Measurements from ENCODE around the gene ZFHX2. TPM values are rescaled to one million over a fixed set of nuclear protein-coding genes. Genes with fewer than 3 reads are reported as not detected.

Gene ZFHX2
- total RNA-seq, 2 donors from 2014 or later = 0.59 to 0.85 TPM

- no peaks in the 10 kb centered on the region for H3K27me3 ChIP-seq
- H3K36me3 ChIP-seq = no peaks in the 10 kb centered on the region
- no peak overlapping the region for H3K27ac ChIP-seq
- no peak for TF ChIP-seq CTCF (IDR thresholded peaks at IDR 0.05)
- H3K4me3 ChIP-seq = no peak overlapping the region
- H3K9me3 ChIP-seq = no peaks in the 10 kb centered on the region
- DNase-seq (ENCODE audit: low spot score) = no peak
- H3K4me1 ChIP-seq = peaks cover 0 to 14% of the 10 kb centered on the region in 2 donors
Measured at GRCh38 chr14:23566112-23566777, 14.7 kb upstream of the ZFHX2 start.

GRCh38 chr14:23565626-23566025 lies 14.1 kb upstream of the ZFHX2 start:
- H3K9me3 ChIP-seq = no peaks in the 10 kb centered on the region
- no peaks in the 10 kb centered on the region for H3K27me3 ChIP-seq
- no peak for DNase-seq (ENCODE audit: low spot score)
- H3K4me3 ChIP-seq = no peak overlapping the region
- no peak for TF ChIP-seq CTCF (IDR thresholded peaks at IDR 0.05)
- H3K4me1 ChIP-seq = peaks cover 0 to 14% of the 10 kb centered on the region in 2 donors
- no peaks in the 10 kb centered on the region for H3K36me3 ChIP-seq
- no peak overlapping the region for H3K27ac ChIP-seq

GRCh38 chr14:23564876-23565275 lies 13.3 kb upstream of the ZFHX2 start:
- TF ChIP-seq CTCF (IDR thresholded peaks at IDR 0.05) = no peak
- H3K9me3 ChIP-seq = no peaks in the 10 kb centered on the region
- no peaks in the 10 kb centered on the region for H3K27me3 ChIP-seq
- no peak overlapping the region for H3K27ac ChIP-seq
- H3K4me3 ChIP-seq = no peak overlapping the region
- no peaks in the 10 kb centered on the region for H3K36me3 ChIP-seq
- DNase-seq (ENCODE audit: low spot score) = no peak
- peaks cover 0 to 14% of the 10 kb centered on the region in 2 donors for H3K4me1 ChIP-seq

- TF ChIP-seq CTCF (IDR thresholded peaks at IDR 0.05) = no peak
- H3K27ac ChIP-seq = no peak overlapping the region
- peaks cover 3% of the 10 kb centered on the region for H3K36me3 ChIP-seq
- H3K4me1 ChIP-seq = peaks cover 0 to 14% of the 10 kb centered on the region in 2 donors
- DNase-seq (ENCODE audit: low spot score) = no peak
- H3K4me3 ChIP-seq = no peak overlapping the region
- H3K9me3 ChIP-seq = no peaks in the 10 kb centered on the region
- H3K27me3 ChIP-seq = no peaks in the 10 kb centered on the region
Measured at GRCh38 chr14:23564181-23564812, 12.7 kb upstream of the ZFHX2 start.

- Histone ChIP-seq H3K36me3 (peaks cover 9% of the 10 kb centered on the region), H3K9me3 (no peaks in the 10 kb centered on the region), H3K27me3 (no peaks in the 10 kb centered on the region), H3K27ac (no peak overlapping the region), H3K4me1 (peaks cover 0 to 14% of the 10 kb centered on the region in 2 donors), H3K4me3 (no peak overlapping the region)
- DNase-seq (ENCODE audit: low spot score) = no peak
- TF ChIP-seq CTCF (IDR thresholded peaks at IDR 0.05) = no peak
Measured at GRCh38 chr14:23563473-23564180, 12.1 kb upstream of the ZFHX2 start.
